ENCODE results near the gene NSF. TPM values are rescaled to one million over a fixed set of nuclear protein-coding genes. Genes with fewer than 3 reads are reported as not detected.
"Not testable (repeated sequence)": the region's sequence is repeated elsewhere in the genome, so short reads cannot be mapped to it uniquely, and the experiment has no call there.

Gene NSF
- total RNA-seq, 4 donors from 2014 or later, result 14.9 to 31.8 (median 18.7) TPM

GRCh38 chr17:46788796-46789195 is 198.3 kb downstream of the NSF start:
- WGBS, 2 donors, result 85 to 86% methylated on average over 7 of the region's 7 CpGs
- peaks cover 0 to 19% of the 10 kb centered on the region in 2 donors for H3K27me3 ChIP-seq
- TF ChIP-seq POLR2A (IDR thresholded peaks at IDR 0.05) (no peak), EP300 (IDR thresholded peaks at IDR 0.05) (no peak), CTCF (IDR thresholded peaks at IDR 0.05) (no peak)

GRCh38 chr17:46789610-46790009 is 199.1 kb downstream of the NSF start:
- 93 to 95% methylated on average over 8 of the region's 8 CpGs for WGBS, 2 donors

More at GRCh38 chr17:46788796-46789195, 198.3 kb downstream of the NSF start:
- peaks cover 0 to 14% (median 0%) of the 10 kb centered on the region in 4 donors for H3K9me3 ChIP-seq
- no peak for DNase-seq (ENCODE audit: low spot score in 2 of 2)
- no peaks in the 10 kb centered on the region for H3K4me1 ChIP-seq
- H3K4me3 ChIP-seq, result no peak overlapping the region
- H3K36me3 ChIP-seq, result no peaks in the 10 kb centered on the region
- H3K27ac ChIP-seq, result no peak overlapping the region

GRCh38 chr17:46790216-46790615 is 199.7 kb downstream of the NSF start:
- 54 to 56% methylated on average over 3 of the region's 3 CpGs for WGBS, 2 donors
- Histone ChIP-seq H3K4me3 (no peak overlapping the region), H3K9me3 (peaks cover 0 to 14% (median 0%) of the 10 kb centered on the region in 4 donors), H3K27me3 (peaks cover 0 to 26% of the 10 kb centered on the region in 2 donors), H3K4me1 (no peaks in the 10 kb centered on the region), H3K27ac (no peak overlapping the region), H3K36me3 (no peaks in the 10 kb centered on the region)
- TF ChIP-seq POLR2A (IDR thresholded peaks at IDR 0.05) (no peak), EP300 (IDR thresholded peaks at IDR 0.05) (no peak), CTCF (IDR thresholded peaks at IDR 0.05) (no peak)
- no peak for DNase-seq (ENCODE audit: low spot score in 2 of 2)

More at GRCh38 chr17:46789610-46790009, 199.1 kb downstream of the NSF start:
- H3K9me3 ChIP-seq, result peaks cover 0 to 14% (median 0%) of the 10 kb centered on the region in 4 donors
- H3K36me3 ChIP-seq, result no peaks in the 10 kb centered on the region
- H3K27me3 ChIP-seq, result peaks cover 0 to 26% of the 10 kb centered on the region in 2 donors
- DNase-seq (ENCODE audit: low spot score in 2 of 2), result no peak
- H3K4me1 ChIP-seq, result no peaks in the 10 kb centered on the region
- TF ChIP-seq POLR2A (IDR thresholded peaks at IDR 0.05) (no peak), EP300 (IDR thresholded peaks at IDR 0.05) (no peak), CTCF (IDR thresholded peaks at IDR 0.05) (no peak)
- H3K4me3 ChIP-seq, result no peak overlapping the region
- H3K27ac ChIP-seq, result no peak overlapping the region

GRCh38 chr17:46791531-46791930 is 201.1 kb downstream of the NSF start:
- no peak for TF ChIP-seq CTCF (IDR thresholded peaks at IDR 0.05)
- Histone ChIP-seq H3K27me3 (peaks cover 0 to 34% of the 10 kb centered on the region in 2 donors), H3K36me3 (no peaks in the 10 kb centered on the region), H3K9me3 (peaks cover 0 to 14% (median 0%) of the 10 kb centered on the region in 4 donors), H3K27ac (no peak overlapping the region), H3K4me1 (no peaks in the 10 kb centered on the region), H3K4me3 (no peak overlapping the region)
- no peak for DNase-seq (ENCODE audit: low spot score in 2 of 2)
- WGBS, 2 donors, result 70 to 71% methylated on average over 5 of the region's 5 CpGs

- no peaks in the 10 kb centered on the region for H3K4me1 ChIP-seq
- H3K27ac ChIP-seq, result no peak overlapping the region
- WGBS, 2 donors, result 74 to 76% methylated on average over 4 of the region's 4 CpGs
- H3K4me3 ChIP-seq, result no peak overlapping the region
- DNase-seq (ENCODE audit: low spot score in 2 of 2), result no peak
- H3K27me3 ChIP-seq, result peaks cover 0 to 36% of the 10 kb centered on the region in 2 donors
- no peak for TF ChIP-seq POLR2A (IDR thresholded peaks at IDR 0.05)
- no peak for TF ChIP-seq EP300 (IDR thresholded peaks at IDR 0.05)
- TF ChIP-seq CTCF (IDR thresholded peaks at IDR 0.05), result no peak
- H3K36me3 ChIP-seq, result no peaks in the 10 kb centered on the region
- peaks cover 0 to 14% (median 0%) of the 10 kb centered on the region in 4 donors for H3K9me3 ChIP-seq
These were observed 201.6 kb downstream of the NSF start for GRCh38 chr17:46792071-46792470.

- Histone ChIP-seq H3K27me3 (peaks cover 0 to 38% of the 10 kb centered on the region in 2 donors), H3K9me3 (peaks cover 0 to 14% (median 0%) of the 10 kb centered on the region in 4 donors)
- H3K27ac ChIP-seq; H3K4me3 ChIP-seq; H3K36me3 ChIP-seq; DNase-seq (ENCODE audit: low spot score in 2 of 2); H3K4me1 ChIP-seq: not testable (repeated sequence)
- 90 to 94% methylated on average over 6 of the region's 6 CpGs for WGBS, 2 donors
These were observed 202.6 kb downstream of the NSF start for GRCh38 chr17:46793023-46793422.
